Gastroesophageal sphincter (tissue), 3 donors: ENCODE data around the gene DCPS.

Source experiments
- EP300 ChIP-seq: sonication (generic); formaldehyde crosslinking; IDR thresholded peaks from one replicate; pipeline ENCODE4 v1.6.1; 2017; ENCODE audit warnings: antibody characterized with exemption, mild to moderate bottlenecking
- POLR2A ChIP-seq, 2 donors: fragments of 450-650 bp; IDR thresholded peaks; one replicate each; pipeline ENCODE4 v1.6.1; 2017; ENCODE audit warnings: antibody characterized with exemption in 2 of 2, mild to moderate bottlenecking in 2 of 2, moderate library complexity in 1 of 2
- POLR2AphosphoS5 ChIP-seq: sonication (generic); formaldehyde crosslinking; IDR thresholded peaks from one replicate; pipeline ENCODE4 v1.6.1; 2017; ENCODE audit warnings: antibody characterized with exemption
- TF ChIP-seq, protein P1 (sequence below), 4 experiments: fragments of 200-600 bp in 2 of 4; fragments of 450-650 bp in 2 of 4; sonication (generic) in 1 of 4; IDR thresholded peaks; one replicate each; pipeline ENCODE4 v1.5.1; 2017 to 2019; ENCODE audit warnings: antibody characterized with exemption in 4 of 4, mild to moderate bottlenecking in 2 of 4, moderate library complexity in 2 of 4

DNA sequence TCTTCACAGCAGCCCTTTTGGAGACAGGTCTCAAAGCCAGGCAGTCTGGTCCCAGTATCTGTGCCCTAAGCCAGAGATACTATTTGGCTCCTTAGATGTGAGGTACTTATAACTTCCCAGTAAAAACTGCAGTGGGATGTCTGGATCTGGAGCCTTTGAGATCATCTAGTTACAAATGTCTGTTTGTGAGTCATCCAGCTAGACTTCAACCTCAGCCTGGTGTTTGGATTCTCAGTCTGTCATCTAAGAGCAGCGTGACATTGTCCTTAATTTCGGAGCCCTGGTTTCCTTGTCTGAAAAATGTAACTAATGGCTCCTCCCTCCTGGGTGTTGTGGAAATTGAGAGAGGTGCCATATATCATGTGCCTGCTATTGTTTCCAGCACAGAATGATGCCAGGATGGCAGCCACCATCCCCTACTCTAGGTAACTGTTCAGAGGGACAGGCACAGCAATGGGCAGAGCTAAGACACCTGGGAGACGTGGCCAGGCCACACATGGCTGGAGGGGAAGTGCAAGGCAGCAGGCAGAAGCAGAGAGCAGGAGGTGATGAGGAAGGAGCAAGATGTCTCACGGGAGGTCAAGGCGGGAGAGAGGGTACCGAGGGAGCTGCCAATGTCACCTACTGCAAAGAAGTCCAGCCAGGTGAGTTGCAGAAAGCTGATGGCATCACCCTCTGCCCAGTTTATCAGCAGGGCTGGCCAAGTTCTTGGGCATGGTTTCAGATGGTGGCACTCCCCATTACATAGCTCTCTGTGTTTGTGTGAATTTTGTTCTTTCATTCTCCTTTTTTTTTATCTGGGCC, 31.0 kb downstream of the DCPS start:
- TF ChIP-seq EP300 (no peak), POLR2AphosphoS5 (no peak), POLR2A (IDR thresholded peaks at IDR 0.05) (no peak)
- TF ChIP-seq, protein P1, sequence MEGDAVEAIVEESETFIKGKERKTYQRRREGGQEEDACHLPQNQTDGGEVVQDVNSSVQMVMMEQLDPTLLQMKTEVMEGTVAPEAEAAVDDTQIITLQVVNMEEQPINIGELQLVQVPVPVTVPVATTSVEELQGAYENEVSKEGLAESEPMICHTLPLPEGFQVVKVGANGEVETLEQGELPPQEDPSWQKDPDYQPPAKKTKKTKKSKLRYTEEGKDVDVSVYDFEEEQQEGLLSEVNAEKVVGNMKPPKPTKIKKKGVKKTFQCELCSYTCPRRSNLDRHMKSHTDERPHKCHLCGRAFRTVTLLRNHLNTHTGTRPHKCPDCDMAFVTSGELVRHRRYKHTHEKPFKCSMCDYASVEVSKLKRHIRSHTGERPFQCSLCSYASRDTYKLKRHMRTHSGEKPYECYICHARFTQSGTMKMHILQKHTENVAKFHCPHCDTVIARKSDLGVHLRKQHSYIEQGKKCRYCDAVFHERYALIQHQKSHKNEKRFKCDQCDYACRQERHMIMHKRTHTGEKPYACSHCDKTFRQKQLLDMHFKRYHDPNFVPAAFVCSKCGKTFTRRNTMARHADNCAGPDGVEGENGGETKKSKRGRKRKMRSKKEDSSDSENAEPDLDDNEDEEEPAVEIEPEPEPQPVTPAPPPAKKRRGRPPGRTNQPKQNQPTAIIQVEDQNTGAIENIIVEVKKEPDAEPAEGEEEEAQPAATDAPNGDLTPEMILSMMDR (IDR thresholded peaks at IDR 0.05): no peak
